Lower leg skin (tissue), 4 donors: ENCODE results near the gene LRFN5. TPM values are rescaled to one million over a fixed set of nuclear protein-coding genes. Genes with fewer than 3 reads are reported as not detected.
"Not testable (repeated sequence)": the region's sequence is repeated elsewhere in the genome, so short reads cannot be mapped to it uniquely, and the experiment has no call there.

Experiments
- DNase-seq, 2 donors: peaks; one replicate each; pipeline ENCODE4 v3.0.0-alpha.2; 2019; ENCODE audit warnings: low spot score in 2 of 2
- H3K4me3 ChIP-seq: fragments of 200-600 bp; sonication (generic); 2 replicates; pipeline ENCODE4 v1.5.1; 2017; ENCODE audit warnings: mild to moderate bottlenecking, low read depth; ENCODE audit not compliant: poor library complexity, severe bottlenecking
- CTCF ChIP-seq, 3 donors: fragments of 450-650 bp; IDR thresholded peaks; one replicate each; pipeline ENCODE4 v1.5.1; 2016; ENCODE audit warnings: antibody characterized with exemption in 3 of 3, mild to moderate bottlenecking in 3 of 3, moderate library complexity in 2 of 3
- POLR2A ChIP-seq, 2 donors: fragments of 450-650 bp; IDR thresholded peaks; one replicate each; pipeline ENCODE4 v1.6.1; 2016 to 2017; ENCODE audit warnings: antibody characterized with exemption in 2 of 2, mild to moderate bottlenecking in 1 of 2, moderate library complexity in 1 of 2
- WGBS, 2 donors: methylation state at CpG; one replicate each; pipeline ENCODE4 v1.1.5; 2018; 5-methylcytosine and 5-hydroxymethylcytosine counted together
- intact Hi-C: fragments of 100-400 bp; cut with DNase I; formaldehyde crosslinking; loops from one replicate; pipeline ENCODE4 v1.15.0; 2023; ENCODE audit warnings: low total_unique reads
- total RNA-seq, 4 donors: library from RNA; depleted of rRNA; stranded (reverse); fragments of >200 nt; gene quantifications; one replicate each; pipeline ENCODE4 v1.1.0, GENCODE V29; 2016

The LRFN5 gene
- under 1 TPM in 3 of 4 donors, not detected in 1; 0.17 to 0.88 (median 0.71) TPM for total RNA-seq

DNA sequence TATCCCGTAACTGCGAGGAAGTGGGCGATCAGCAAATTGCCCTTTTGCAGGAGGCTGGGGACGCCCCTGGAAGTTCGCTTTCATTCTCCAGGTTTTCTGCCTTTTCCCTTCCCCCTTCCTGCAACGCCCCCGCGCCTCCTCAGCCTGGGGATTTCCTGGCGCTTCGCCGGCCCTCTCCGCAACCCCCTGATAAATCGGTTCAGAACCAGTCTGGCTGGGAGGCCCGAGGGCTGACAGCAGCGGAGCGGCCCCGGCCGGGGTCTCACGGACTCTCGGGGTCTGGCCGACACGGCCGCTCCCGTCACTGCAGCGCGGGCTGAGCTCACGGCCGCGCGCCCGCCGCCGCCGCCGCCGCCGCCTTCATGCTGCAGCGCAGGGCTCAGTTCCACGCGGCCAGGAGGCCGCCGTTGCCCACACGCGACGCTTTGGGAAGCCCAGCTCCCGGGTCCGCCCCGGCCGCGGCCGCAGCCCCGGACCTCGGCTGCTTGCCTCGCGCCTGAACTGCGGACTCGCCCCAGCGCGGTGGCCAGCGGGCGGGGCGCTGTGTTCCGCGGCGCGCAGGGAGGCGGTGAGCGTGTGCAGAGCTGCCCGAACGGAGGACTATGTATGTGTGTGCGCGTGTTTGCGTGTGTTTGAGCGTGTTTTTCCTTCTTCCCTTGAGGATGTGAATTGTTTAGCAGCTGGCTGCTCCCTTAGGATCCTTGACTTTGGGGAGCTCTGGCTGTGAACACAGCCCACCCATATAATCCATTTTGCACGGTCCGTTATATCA is at the start of gene LRFN5:
TSS of gene LRFN5 (plus strand) at position 345 of the 772 bp plus-strand sequence.
- no peak for TF ChIP-seq CTCF (IDR thresholded peaks at IDR 0.05)
- TF ChIP-seq POLR2A (IDR thresholded peaks at IDR 0.05), result no peak
- 1% methylated on average over 43 to 48 of the region's 76 CpGs for WGBS, 2 donors
- intact Hi-C loops, result no loop called here
- DNase-seq, result peak; percentile 19 to 87
- H3K4me3 ChIP-seq, result peak within 1 kb of the TSS; percentile 49

DNA sequence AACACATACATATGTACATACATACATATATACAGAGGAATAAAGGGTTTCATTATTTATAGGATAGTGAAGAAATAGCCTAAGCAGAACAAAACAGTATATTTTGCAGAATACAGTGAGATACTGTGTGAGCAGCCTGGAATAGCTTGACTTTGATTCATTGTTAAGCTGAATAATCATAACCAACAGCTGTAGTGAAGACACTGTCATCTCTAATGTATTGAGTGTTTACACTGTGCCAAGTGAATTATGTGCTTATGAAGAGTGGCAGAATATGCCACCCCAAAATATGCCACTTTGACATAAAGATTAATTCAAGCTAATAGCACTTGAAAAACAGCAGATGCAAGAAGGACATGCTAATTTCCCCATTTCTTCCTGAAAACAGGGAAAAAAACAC is 48.2 kb upstream of the LRFN5 start:
- intact Hi-C loops, result no loop called here
- no peak for TF ChIP-seq CTCF (IDR thresholded peaks at IDR 0.05)
- no peak for DNase-seq
- H3K4me3 ChIP-seq, result no peak overlapping the region

- H3K4me3 ChIP-seq, intact Hi-C loops, DNase-seq: not testable (repeated sequence)
- WGBS, 2 donors, result 98% methylated on average over 3 of the region's 3 CpGs
Measured at GRCh38 chr14:41566864-41567263, 39.8 kb upstream of the LRFN5 start.

DNA sequence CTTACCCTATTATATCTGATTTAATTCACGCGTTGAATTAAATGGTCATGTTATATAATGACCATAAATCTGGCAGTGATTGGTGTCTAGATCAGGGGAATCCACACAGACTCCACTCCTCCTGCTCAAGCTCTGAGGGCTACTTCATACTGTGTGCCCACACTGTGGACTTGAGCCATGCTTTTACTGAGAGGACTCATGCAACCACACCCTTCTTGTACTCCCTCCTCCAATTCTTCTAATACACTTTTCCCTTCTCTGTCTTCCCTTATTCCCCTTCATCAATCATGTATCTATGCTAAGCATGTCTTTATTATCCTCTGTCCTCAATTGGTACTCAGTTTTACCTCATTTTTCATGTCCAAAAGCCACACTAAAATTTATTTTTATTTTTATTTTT is 37.7 kb upstream of the LRFN5 start:
- no peak for TF ChIP-seq CTCF (IDR thresholded peaks at IDR 0.05)
- no peak for TF ChIP-seq POLR2A (IDR thresholded peaks at IDR 0.05)
- 95 to 98% methylated on average over 2 of the region's 2 CpGs for WGBS, 2 donors
- DNase-seq, result no peak

GRCh38 chr14:41570415-41571155 is 36.1 kb upstream of the LRFN5 start:
- intact Hi-C loops, result no loop called here
- WGBS, 2 donors, result 65 to 67% methylated on average over 5 of the region's 5 CpGs

More for the DNA sequence above, 37.7 kb upstream of the LRFN5 start:
- intact Hi-C loops, result no loop called here
- no peak overlapping the region for H3K4me3 ChIP-seq

More at GRCh38 chr14:41570415-41571155, 36.1 kb upstream of the LRFN5 start:
- TF ChIP-seq POLR2A (IDR thresholded peaks at IDR 0.05), result no peak
- TF ChIP-seq CTCF (IDR thresholded peaks at IDR 0.05), result no peak
- no peak overlapping the region for H3K4me3 ChIP-seq
- no peak for DNase-seq
